GM19035 (cell line): ENCODE data around the gene LCLAT1.
"Not testable (repeated sequence)": the region's sequence is repeated elsewhere in the genome, so short reads cannot be mapped to it uniquely, and the experiment has no call there.

Experiments used
- ATAC-seq: cut with Tn5 transposase; IDR thresholded peaks from one replicate; pipeline ENCODE4 v1.9.1; 2021; ENCODE audit not compliant: unreplicated experiment

LCLAT1 gene

DNA sequence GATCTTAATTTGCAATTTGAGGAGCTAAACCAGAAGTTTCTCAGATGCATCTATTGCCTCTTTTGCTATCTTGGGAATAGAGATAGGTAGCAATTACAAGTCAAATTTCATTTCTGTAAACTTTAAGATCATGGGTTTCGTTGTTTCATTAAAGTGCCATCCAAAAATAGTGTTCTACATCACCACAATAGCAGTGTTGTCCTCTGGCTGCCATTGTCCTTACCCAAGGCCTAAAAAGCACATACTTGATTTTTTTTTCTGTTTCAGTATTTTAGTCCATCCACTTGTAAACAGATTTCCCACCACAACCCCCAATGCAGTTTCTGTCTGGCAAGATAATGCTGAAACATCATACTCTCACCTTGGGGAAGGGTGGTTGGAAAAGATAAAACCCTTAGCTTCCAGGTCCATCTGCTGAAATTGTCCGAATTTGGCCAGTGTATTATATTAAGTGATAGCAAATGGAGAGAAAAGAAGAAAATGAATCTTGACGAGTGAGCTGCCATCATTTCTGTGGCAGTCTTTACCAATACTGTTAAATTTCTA, 136.2 kb downstream of the LCLAT1 start:
- ATAC-seq, result no peak

GRCh38 chr2:30584116-30584515, 137.1 kb downstream of the LCLAT1 start:
- peak; percentile 63 for ATAC-seq

DNA sequence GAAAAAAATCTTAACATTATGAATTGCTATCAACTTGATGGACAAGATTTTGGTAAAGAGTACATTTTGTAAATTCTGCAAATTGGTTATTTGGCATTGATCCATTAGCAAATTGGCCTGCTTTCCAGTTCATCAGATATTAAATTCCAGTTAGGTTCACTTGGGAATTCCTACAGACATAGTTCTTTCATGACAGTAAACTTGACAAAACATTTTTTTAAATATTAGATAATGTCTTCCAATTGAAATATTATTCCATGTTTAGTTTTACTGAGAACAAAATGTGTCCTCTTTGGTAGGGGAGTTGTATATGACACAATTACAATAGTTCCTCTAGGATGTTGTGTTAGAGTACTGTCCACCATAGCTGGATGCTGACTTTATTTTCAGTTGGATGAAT, 141.9 kb downstream of the LCLAT1 start:
- ATAC-seq, result no peak

- ATAC-seq, result no peak
These were observed 143.4 kb downstream of the LCLAT1 start for GRCh38 chr2:30590407-30590806.

DNA sequence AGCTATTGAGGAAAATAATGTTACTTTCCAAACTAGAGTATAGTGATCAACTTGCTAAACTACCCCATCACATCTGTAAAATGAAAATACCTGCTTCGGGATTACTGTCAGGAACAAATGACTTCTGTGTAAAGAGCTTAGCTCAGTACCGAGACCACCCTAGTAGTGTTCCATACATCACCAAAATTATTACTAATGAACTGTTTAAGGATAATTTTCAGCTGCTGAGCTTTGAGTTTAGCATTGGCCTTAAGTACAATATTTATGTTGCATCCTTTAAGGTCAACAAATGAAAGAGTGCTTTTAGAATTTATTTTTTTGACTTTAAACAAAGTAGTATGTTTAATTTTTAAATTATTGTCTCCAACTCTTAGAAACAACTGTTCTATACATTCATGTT, 144.1 kb downstream of the LCLAT1 start:
- no peak for ATAC-seq

DNA sequence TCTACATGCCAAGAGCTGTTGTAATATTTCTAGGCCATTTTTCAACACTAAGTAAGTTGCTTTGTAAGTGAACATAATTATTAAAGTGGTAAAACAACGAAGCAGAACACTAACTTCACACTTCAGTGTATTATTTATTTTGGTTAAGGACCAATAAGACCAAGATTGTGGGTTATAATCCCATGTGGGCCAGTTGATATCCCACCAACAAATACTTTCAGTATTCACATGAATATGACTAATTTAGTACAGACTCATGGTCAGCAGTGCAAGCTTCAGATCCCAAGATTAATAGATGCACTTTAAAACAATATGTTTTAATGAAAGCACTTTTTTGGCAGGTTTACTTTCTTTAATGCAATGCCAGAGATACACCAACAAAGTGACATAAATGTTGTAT, 154.3 kb downstream of the LCLAT1 start:
- ATAC-seq, result no peak

GRCh38 chr2:30605197-30605596, 158.2 kb downstream of the LCLAT1 start:
- ATAC-seq, result no peak

DNA sequence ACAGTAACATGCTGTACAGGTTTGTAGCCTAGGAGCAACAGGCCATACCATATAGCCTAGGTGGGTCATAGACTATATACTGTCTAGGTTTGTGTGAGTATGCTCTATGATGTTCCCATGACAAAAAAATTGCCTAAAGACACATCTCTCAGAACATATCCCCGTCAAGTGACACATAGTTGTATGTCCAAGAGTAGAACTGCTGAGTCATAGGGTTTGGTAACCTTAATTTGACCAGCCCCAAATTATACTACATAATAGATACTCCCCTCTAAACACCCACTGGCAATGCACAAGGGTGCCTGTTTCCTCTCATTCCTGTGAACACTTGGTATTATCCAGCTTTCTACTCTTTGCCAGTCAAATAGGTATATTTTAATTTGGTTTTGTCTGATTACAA, 161.6 kb downstream of the LCLAT1 start:
- no peak for ATAC-seq

DNA sequence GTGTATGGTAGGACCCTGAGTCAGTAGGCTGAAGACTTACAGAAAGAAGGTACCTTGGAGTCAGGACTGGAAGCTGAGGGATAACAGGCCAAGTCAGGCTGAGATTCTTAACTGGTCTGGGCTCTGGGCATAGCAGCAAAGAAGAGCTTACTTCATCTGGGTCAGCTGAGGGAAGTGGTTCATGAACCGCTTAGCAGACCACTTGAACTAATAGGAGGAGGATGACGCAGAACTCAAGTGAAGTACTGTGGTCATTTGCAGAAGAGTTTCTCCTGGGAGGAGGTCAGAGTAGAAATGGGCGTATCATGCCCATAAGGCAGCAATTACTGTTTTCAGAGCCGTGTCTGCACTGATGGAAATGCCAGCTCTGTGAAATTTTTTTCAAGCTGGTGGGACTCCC, 164.5 kb downstream of the LCLAT1 start:
- ATAC-seq, result no peak

DNA sequence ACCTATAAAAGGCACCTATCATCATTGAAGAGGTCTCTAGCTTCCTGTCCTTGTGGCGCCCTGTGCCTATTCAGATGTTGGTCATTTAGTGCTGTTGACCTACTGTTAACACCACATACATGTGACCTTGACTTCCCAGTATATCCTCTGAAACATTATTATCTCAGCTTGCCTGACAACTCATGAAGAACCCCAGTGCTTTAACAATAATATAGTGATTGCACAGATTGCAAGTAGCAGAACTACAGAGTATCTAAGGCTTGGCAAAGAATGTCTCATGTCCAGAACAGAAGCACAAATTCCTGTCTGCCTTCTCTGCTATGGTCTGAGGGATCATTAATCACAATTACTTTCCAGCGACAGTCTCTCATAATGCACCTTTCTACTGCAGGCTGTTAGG, 165.3 kb downstream of the LCLAT1 start:
- ATAC-seq, result no peak

DNA sequence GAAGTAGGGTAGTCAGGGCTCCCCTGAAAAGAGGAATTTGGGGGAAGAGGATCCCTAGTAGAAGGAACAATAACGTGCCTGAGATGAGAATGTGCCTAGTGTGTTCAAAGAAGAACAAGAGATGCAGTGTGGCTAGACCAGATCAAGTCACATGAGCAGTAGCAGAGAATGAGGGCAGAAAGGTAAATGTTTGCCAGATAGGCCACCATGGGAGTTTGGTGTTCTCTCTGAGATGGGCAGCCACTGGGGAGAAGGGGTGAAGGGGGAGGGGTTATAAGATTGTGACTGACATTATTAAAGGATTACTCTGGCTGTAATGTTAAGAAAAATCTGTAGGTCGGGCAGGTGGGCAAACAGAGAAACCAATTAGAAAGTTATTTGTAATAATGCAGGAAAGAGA, 166.0 kb downstream of the LCLAT1 start:
- ATAC-seq, result no peak

DNA sequence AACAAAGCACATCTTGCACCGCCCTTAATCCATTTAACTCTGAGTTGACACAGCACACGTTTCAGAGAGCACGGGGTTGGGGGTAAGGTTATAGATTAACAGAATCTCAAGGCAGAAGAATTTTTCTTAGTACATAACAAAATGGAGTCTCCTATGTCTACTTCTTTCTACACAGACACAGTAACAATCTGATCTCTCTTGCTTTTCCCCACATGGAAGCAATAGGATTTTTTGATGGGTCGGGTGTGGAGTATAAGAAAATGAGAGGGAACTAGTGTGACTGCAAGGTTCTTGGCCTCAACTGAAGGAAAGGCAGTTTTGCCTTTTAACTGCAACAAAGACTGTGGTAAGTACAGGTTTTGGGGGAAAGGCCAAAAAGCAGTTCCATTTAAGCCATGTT, 167.2 kb downstream of the LCLAT1 start:
- ATAC-seq, result not testable (repeated sequence)

GRCh38 chr2:30615926-30616325, 168.9 kb downstream of the LCLAT1 start:
- no peak for ATAC-seq

GRCh38 chr2:30620102-30620501, 173.1 kb downstream of the LCLAT1 start:
- ATAC-seq, result no peak

GRCh38 chr2:30621836-30622235, 174.8 kb downstream of the LCLAT1 start:
- ATAC-seq, result no peak

DNA sequence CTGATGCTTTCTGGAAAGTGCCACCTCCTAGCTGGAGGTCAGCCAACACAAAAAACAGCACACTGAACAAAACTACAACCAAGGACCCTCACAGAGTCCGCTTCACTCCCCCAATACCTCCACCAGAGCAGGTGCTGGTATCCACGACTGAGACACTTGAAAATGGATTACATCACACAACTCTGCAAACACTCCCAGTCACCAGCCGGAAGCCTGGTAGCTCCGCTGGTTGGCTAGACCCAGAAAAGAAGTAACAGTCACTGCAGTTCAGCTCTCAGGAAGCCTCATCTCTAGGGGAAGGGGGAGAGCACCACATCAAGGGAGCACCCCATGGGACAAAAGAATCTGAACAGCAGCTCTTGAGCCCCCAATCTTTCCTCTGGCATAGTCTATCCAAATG, 175.4 kb downstream of the LCLAT1 start:
- no peak for ATAC-seq

- ATAC-seq, result no peak
These were observed 178.2 kb downstream of the LCLAT1 start for GRCh38 chr2:30625276-30625675.

GRCh38 chr2:30625701-30626100, 178.7 kb downstream of the LCLAT1 start:
- no peak for ATAC-seq

DNA sequence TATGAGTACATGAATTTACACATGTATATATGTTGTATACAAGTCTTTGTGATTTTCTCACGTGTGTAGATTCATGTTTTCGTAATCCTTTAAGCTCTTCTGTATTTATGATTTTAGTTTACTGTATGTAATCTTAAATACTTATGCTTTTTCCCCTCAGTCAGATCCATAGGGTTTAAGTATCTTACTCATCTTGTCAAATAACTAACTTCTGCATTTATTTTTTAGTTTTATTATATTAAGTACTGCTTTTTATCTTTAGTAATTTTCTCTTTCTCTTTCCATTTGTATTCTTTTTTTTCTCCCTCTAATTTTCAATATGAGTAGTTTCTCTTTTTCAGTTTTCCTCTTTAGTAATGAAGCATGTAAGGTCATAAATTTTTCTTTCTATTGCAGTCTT, 179.4 kb downstream of the LCLAT1 start:
- no peak for ATAC-seq

- no peak for ATAC-seq
These were observed 180.1 kb downstream of the LCLAT1 start for GRCh38 chr2:30627151-30627550.

DNA sequence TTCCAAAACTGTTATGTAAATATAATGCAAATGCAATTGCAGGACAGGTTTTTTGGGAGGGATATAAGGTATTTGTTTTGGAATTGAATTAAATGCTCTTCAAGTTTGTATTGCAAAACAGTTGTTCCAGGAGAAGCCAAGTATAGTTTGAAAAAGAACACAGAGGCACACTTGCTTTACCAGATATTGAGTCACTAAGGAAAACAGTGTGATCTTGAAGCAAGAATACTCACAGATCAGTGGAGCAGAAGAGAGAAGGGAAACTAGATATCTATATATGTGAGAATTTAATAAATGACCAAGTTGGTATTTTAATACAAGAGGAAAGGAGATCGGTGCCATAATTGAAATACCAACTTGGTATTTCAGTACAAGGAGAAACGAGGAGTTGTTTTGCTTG, 181.3 kb downstream of the LCLAT1 start:
- ATAC-seq, result no peak

GRCh38 chr2:30629866-30630265, 182.8 kb downstream of the LCLAT1 start:
- ATAC-seq, result no peak

- ATAC-seq, result no peak
These were observed 184.1 kb downstream of the LCLAT1 start for GRCh38 chr2:30631051-30631671.
